Bronchus fibroblast of lung (primary cell): ENCODE data around the gene IRF3. TPM values are rescaled to one million over a fixed set of nuclear protein-coding genes. Genes with fewer than 3 reads are reported as not detected.

Experiments
- total RNA-seq: library from RNA; depleted of rRNA; stranded (reverse); fragments of >200 nt; gene quantifications from 2 replicates; pipeline ENCODE4 v1.2.3, GENCODE V29; 2015

IRF3 gene, protein sequence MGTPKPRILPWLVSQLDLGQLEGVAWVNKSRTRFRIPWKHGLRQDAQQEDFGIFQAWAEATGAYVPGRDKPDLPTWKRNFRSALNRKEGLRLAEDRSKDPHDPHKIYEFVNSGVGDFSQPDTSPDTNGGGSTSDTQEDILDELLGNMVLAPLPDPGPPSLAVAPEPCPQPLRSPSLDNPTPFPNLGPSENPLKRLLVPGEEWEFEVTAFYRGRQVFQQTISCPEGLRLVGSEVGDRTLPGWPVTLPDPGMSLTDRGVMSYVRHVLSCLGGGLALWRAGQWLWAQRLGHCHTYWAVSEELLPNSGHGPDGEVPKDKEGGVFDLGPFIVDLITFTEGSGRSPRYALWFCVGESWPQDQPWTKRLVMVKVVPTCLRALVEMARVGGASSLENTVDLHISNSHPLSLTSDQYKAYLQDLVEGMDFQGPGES
- 94.8 and 99.3 TPM in 2 replicates for total RNA-seq

DNA sequence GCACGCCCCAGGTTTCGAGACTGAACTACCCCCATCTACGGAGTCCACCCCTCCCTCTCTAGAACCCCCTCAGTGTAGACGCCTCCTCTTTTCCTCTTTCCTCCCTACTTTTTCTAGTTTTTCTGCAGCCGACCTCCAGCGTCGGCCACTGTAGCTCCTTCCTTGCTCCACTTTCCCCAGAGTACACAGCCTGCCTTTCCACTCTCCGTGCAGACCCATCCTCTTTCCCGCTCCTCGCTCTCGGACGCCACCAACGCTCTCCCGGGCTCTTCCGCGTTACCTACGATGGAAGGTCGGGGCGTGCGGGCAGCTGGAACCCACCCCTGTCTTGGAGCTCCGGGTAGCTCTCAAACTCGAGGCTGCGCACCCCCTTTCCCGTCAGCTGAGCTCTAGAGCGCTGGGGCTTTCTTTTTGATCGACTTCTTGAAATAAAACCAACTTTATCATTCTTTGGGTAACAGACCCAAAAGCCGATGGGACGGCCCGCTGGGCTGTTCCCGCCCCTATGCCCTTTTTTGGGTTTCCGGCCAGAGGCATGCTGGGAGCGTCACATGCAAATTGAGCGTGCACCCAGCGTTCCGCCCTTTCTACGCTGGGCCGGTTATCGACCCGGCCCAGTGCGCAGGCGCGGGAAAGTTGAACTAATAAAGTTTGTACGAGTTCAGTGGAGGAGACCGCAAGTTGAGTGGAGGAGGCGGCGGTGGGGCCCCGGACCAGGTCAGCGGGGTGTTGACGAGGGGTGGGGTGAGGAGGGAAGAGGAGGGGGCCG is at the start of gene IRF3, which contains the start of gene BCL2L12:
TSS of gene IRF3 (minus strand) at position 507 of the 769 bp plus-strand sequence. CDS start 1,019 bp downstream, outside the sequence.
TSS of gene BCL2L12 (plus strand) at position 583 of the 769 bp plus-strand sequence. CDS start 760 bp downstream, outside the sequence.

GRCh38 chr19:49690656-49691242 is 25.1 kb upstream of the IRF3 start, which contains the start of gene CPT1C:
TSS of gene CPT1C (plus strand) at chr19:49691116. CDS start at chr19:49692253, 1,137 bp downstream.

DNA sequence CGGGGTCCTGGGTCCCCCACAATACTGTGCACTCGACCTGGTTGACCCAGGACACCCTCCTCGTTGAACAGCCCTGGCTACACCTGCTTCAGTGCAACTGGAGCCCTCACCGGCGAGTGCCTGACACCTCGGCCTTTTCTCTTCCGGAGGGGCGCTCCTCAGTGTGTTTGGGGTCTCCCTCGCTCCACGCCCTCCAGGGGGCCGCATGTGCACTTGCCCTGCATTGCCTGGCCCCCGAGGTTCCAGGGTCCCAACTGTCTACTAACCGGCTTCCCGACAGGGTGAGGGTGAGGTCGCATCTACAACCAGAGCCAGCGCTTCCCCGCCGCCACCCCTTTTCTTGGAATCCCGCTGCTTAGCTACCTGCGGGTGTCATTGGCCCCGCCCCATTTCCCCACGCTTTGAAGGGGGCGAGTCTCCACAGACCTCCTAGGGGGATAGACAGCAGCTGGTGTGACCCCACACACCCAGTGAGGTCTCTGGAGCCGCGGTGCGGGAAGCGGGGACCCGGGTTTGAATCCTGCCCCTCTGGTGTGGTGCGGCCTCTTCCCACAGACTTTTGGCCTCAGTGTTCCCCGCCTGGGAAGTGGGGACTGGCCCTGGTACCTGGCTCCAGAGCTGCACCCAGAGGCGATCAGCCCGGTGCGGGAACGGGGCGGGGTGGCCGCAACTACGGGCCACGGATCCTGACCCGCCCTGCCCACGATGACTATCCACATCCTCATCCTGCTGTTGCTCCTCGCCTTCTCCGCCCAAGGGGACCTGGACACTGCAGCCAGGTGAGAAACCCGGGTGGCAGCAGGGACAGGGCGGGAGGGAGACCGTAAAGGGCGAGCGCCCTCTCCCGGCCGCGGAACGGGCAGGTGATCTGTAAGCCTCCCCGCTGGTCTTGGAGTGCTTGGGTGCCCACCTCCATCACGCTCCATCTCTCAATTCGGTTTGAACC is 23.7 kb upstream of the IRF3 start, which contains the start of gene ADM5:
TSS of gene ADM5 (plus strand) at position 462 of the 946 bp plus-strand sequence. CDS start at position 706, 244 bp downstream.

DNA sequence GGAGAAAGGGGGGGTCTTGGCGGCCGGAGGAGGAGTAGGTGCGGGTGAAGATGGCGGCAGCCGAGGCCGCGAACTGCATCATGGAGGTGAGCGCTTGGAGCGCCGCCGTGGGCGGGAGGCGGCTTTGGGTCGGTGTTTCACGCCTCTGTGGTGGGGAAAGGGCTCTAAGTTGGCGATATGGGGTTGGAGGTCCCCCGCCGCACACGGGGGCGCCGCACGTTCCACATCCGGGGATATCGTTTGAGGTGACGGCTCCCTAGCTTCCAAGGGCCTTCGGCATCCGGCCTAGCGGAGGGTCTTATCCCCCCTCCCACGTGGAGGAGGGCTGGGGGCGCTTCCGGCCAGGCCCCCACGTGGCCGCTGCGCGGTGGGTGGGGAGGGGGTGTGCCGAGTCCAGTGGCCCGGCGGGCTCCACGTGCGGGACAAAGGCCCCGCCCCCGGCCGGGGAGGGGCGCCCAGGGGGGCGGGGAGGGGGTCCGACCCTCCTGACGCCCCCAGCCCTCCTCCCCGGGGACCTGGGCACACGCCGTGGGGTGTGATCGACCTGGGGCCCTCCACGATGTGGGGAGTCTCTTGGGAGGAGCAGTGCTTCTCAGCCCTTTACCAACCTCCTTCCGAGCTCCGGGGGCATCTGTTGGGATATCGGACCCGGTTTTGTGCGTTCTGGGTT is 11.7 kb upstream of the IRF3 start, which contains the start of gene PRMT1:
TSS of gene PRMT1 (plus strand) at position 41 of the 670 bp plus-strand sequence. CDS start at position 51, 10 bp downstream.

DNA sequence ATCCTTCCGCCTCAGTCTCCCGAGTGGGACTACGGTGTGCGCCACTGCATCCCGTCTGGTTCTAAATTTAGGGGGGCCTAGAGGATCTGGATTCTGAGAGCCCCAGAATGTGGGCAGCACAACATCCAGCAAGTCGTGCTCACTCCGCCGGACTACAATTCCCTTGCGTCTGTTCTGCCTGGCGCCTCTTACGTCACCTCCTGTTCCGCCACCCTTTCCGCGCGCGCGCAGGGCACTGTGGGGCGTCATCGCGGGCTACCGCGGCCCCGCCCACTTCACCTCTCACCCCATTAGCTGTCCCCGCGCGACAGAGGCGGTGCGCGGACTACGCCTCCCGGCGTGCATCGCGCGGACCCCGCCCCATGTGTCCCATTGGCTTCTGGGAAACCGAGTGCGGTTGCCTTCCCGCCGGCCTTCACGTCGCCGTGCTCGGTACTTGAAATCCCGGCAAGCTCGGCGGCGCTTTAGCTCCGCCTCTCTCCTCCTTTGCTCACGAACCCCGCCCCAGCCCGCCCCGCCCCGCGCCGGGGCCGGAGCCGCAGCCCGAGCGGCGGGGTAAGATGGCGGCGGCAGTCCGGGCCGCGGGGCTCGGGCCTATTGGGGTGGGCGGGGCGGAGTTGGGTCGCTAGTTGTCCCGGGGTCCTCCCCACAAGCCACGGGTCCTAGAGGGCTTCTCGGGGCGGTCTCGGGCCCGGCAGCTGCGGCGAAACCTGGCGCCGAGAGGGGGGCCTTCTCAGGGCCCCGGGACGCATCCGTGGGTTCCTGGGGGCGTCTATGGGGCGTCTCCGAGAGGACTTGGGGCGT is 23.8 kb downstream of the IRF3 start, which contains the start of gene SCAF1:
TSS of gene SCAF1 (plus strand) at position 522 of the 804 bp plus-strand sequence. CDS start 2,818 bp downstream, outside the sequence.

GRCh38 chr19:49640113-49640898 is 25.4 kb downstream of the IRF3 start, which contains the start of gene RRAS:
TSS of gene RRAS (minus strand) at chr19:49640143. CDS start at chr19:49640098, 45 bp downstream.

Other genes starting within 250 kb of the IRF3 start
- not detected in 2 replicates for gene PTH2, start 242.4 kb downstream of the IRF3 start, total RNA-seq
- gene GFY, start 240.5 kb downstream of the IRF3 start, total RNA-seq, result not detected in 2 replicates
- gene SLC17A7, start 224.3 kb downstream of the IRF3 start, total RNA-seq, result not detected in 2 replicates
- 103 TPM in 2 replicates for gene PIH1D1, start 214.0 kb downstream of the IRF3 start, total RNA-seq
- 34.3 and 37.2 TPM in 2 replicates for gene ALDH16A1, start 212.6 kb downstream of the IRF3 start, total RNA-seq
- gene FLT3LG, start 191.6 kb downstream of the IRF3 start, total RNA-seq, result 2.4 and 5.6 TPM in 2 replicates
- 3,580 and 3,841 TPM in 2 replicates for gene RPL13A, start 178.2 kb downstream of the IRF3 start, total RNA-seq
- 3,922 and 4,879 TPM in 2 replicates for gene RPS11, start 169.4 kb downstream of the IRF3 start, total RNA-seq
- 38.0 and 39.7 TPM in 2 replicates for gene FCGRT, start 153.2 kb downstream of the IRF3 start, total RNA-seq
- 191 and 235 TPM in 2 replicates for gene RCN3, start 137.9 kb downstream of the IRF3 start, total RNA-seq
- 90.1 and 98.2 TPM in 2 replicates for gene NOSIP, start 85.3 kb downstream of the IRF3 start, total RNA-seq
- 0.30 and 0.84 TPM in 2 replicates for gene PRRG2, start 84.5 kb downstream of the IRF3 start, total RNA-seq
- gene PRR12, start 74.7 kb downstream of the IRF3 start, total RNA-seq, result 4.9 and 6.2 TPM in 2 replicates
- gene RRAS, start 25.7 kb downstream of the IRF3 start, total RNA-seq, result 64.7 and 94.1 TPM in 2 replicates
- 28.4 and 28.6 TPM in 2 replicates for gene SCAF1, start 23.6 kb downstream of the IRF3 start, total RNA-seq
- 35.8 and 37.2 TPM in 2 replicates for gene BCL2L12, start 76 bp upstream of the IRF3 start, total RNA-seq
- gene PRMT1, start 11.4 kb upstream of the IRF3 start, total RNA-seq, result 389 and 416 TPM in 2 replicates
- gene ADM5, start 23.7 kb upstream of the IRF3 start, total RNA-seq, result 0.67 and 0.74 TPM in 2 replicates
- 17.7 and 19.3 TPM in 2 replicates for gene CPT1C, start 25.3 kb upstream of the IRF3 start, total RNA-seq
- not detected in 2 replicates for gene TSKS, start 97.4 kb upstream of the IRF3 start, total RNA-seq
- 136 and 142 TPM in 2 replicates for gene AP2A1, start 101.1 kb upstream of the IRF3 start, total RNA-seq
- 30.1 and 31.8 TPM in 2 replicates for gene FUZ, start 147.4 kb upstream of the IRF3 start, total RNA-seq
- gene MED25, start 152.4 kb upstream of the IRF3 start, total RNA-seq, result 28.4 and 28.7 TPM in 2 replicates
- 96.3 and 103 TPM in 2 replicates for gene PTOV1, start 185.3 kb upstream of the IRF3 start, total RNA-seq
- 45.2 and 49.8 TPM in 2 replicates for gene PNKP, start 201.7 kb upstream of the IRF3 start, total RNA-seq
- gene AKT1S1, start 211.5 kb upstream of the IRF3 start, total RNA-seq, result 32.9 and 33.5 TPM in 2 replicates
- gene TBC1D17, start 211.8 kb upstream of the IRF3 start, total RNA-seq, result 26.3 and 26.6 TPM in 2 replicates
- 0.17 and 0.30 TPM in 2 replicates for gene IL4I1, start 231.0 kb upstream of the IRF3 start, total RNA-seq